Measurements from ENCODE around the gene UBTF.

- TF ChIP-seq SUZ12 (IDR thresholded peaks at IDR 0.05; ENCODE audit: extremely low read depth, insufficient read depth, insufficient read length), result no peak
- TF ChIP-seq ZNF274 (IDR thresholded peaks at IDR 0.05; ENCODE audit: low read depth, low read length), result no peak
- TF ChIP-seq YY1 (IDR thresholded peaks at IDR 0.05; ENCODE audit: insufficient read depth, insufficient read length), result no peak
Observed at GRCh38 chr17:44268709-44269534, 49.4 kb upstream of the UBTF start.
